Measurements from ENCODE around the gene HSPB6. TPM values are rescaled to one million over a fixed set of nuclear protein-coding genes. Genes with fewer than 3 reads are reported as not detected.

The HSPB6 gene
- total RNA-seq, 1 experiment from 2014 or later: 0.93 TPM

- H3K79me2 ChIP-seq (ENCODE audit: insufficient read depth, low read length): peaks cover 15% of the 10 kb centered on the region
- H2AFZ ChIP-seq (ENCODE audit: low read depth, low read length, poor library complexity, severe bottlenecking): no peak within 1 kb of the TSS
- ChIA-PET RAD21 (ENCODE audit: low non-redundant PET in 1 of 2, low total read pairs in 2 of 2, uncharacterized antibody in 2 of 2, unreplicated experiment in 2 of 2) (no interaction called here), POLR2A (no interaction called here), CTCF (no interaction called here)
- BruUV-seq (replicated peaks): no TSS peak
- no peak within 1 kb of the TSS for H3K4me2 ChIP-seq (ENCODE audit: low read length)
- no peaks in the 10 kb centered on the region for H3K9me2 ChIP-seq (ENCODE audit: insufficient read depth)
- H3K4me1 ChIP-seq (ENCODE audit: control insufficient read depth in 1 of 2, insufficient read depth in 2 of 2, low read length in 2 of 2): peaks cover 29 to 34% of the 10 kb centered on the region in 2 experiments
- no peaks in the 10 kb centered on the region for H4K20me1 ChIP-seq (ENCODE audit: insufficient read depth)
- intact Hi-C loops (cut with micrococcal nuclease): no loop called here
- no peaks in the 10 kb centered on the region for H3K9me3 ChIP-seq (ENCODE audit: control insufficient read depth in 1 of 2, insufficient read depth in 1 of 2, low read depth in 1 of 2, low read length in 2 of 2)
- no peak for DNase-seq (ENCODE audit: low read depth, low spot score)
- H3K9ac ChIP-seq (ENCODE audit: low read length): no peak within 1 kb of the TSS
- no peak for TF ChIP-seq ZFX (IDR thresholded peaks at IDR 0.05)
- TF ChIP-seq TCF7L2 (IDR thresholded peaks at IDR 0.05; ENCODE audit: borderline replicate concordance, extremely low read depth, insufficient read depth, insufficient read length): no peak
- no peak for TF ChIP-seq REST (IDR thresholded peaks at IDR 0.05; ENCODE audit: low read depth)
- no peak for TF ChIP-seq JUND (IDR thresholded peaks at IDR 0.05)
- TF ChIP-seq ELF1 (IDR thresholded peaks at IDR 0.05; ENCODE audit: borderline replicate concordance, low read depth): no peak
- TF ChIP-seq FOSL1 (IDR thresholded peaks at IDR 0.05; ENCODE audit: low read depth): no peak
- no peak for TF ChIP-seq SRF (IDR thresholded peaks at IDR 0.05; ENCODE audit: low read depth)
- no peak for ATAC-seq
- no peak within 1 kb of the TSS for H3K4me3 ChIP-seq (replicated peaks in 1 of 2; ENCODE audit: low read depth in 1 of 2, low read length in 2 of 2)
- H3K27ac ChIP-seq (ENCODE audit: low read depth, low read length): no peak within 1 kb of the TSS
- no peaks in the 10 kb centered on the region for H3K27me3 ChIP-seq (ENCODE audit: insufficient read depth, low read length)
- H3K36me3 ChIP-seq (ENCODE audit: control insufficient read depth in 1 of 2, insufficient read depth in 2 of 2, low read length in 2 of 2): peaks cover 8 to 14% of the 10 kb centered on the region in 2 experiments; a peak in 2 of 4 replicates
These were observed 14.6 kb downstream of the HSPB6 start, which contains the start of gene IGFLR1 for GRCh38 chr19:35742121-35742724. Gene IGFLR1 (minus strand): TSS chr19:35742452. CDS start chr19:35741180, 1,272 bp downstream.
